UCSD-AML1 (cell line): ENCODE results near the gene IVNS1ABP.
"Not testable (repeated sequence)": the region's sequence is repeated elsewhere in the genome, so short reads cannot be mapped to it uniquely, and the experiment has no call there.

Experiments used
- DNase-seq: peaks from one replicate; lab custom pipeline; 2025; ENCODE audit not compliant: unreplicated experiment; lab: John Stamatoyannopoulos, UW

The IVNS1ABP gene

GRCh38 chr1:185257950-185258208, 59.2 kb downstream of the IVNS1ABP start:
- no peak for DNase-seq

- not testable (repeated sequence) for DNase-seq
Measured at GRCh38 chr1:185257116-185257949, 59.7 kb downstream of the IVNS1ABP start.

GRCh38 chr1:185255595-185255994, 61.4 kb downstream of the IVNS1ABP start:
- not testable (repeated sequence) for DNase-seq

- not testable (repeated sequence) for DNase-seq
Measured at GRCh38 chr1:185252404-185252803, 64.6 kb downstream of the IVNS1ABP start.

- not testable (repeated sequence) for DNase-seq
Measured at GRCh38 chr1:185251928-185252327, 65.1 kb downstream of the IVNS1ABP start.

- DNase-seq = no peak
Measured at GRCh38 chr1:185250063-185250462, 67.0 kb downstream of the IVNS1ABP start.

- no peak for DNase-seq
Measured at GRCh38 chr1:185249563-185249962, 67.5 kb downstream of the IVNS1ABP start.
